ENCODE data around the gene CACNA1E. TPM values are rescaled to one million over a fixed set of nuclear protein-coding genes. Genes with fewer than 3 reads are reported as not detected.

CACNA1E gene
- total RNA-seq, 1 donor from 2014 or later, result 0.88 TPM

DNA sequence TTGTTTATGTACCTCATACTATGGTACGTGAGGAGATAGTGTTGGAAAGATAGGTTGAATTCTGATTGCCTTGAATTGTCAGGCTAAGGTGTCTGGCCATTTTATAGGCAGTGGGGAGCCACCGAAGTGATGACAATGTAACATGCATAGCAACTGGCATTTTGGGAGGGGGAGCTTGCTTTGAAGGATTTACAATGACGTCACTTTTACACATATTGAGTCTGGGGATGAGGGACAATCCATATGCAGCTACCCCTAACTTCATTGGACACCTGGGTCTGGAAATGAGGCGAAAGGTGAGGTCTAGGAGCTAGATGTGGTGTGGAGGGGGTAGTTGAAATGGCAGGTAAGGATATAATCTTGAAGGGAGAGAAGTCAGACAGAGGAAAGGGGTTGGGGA lies 7.7 kb upstream of the CACNA1E start:
- TF ChIP-seq, protein P1, sequence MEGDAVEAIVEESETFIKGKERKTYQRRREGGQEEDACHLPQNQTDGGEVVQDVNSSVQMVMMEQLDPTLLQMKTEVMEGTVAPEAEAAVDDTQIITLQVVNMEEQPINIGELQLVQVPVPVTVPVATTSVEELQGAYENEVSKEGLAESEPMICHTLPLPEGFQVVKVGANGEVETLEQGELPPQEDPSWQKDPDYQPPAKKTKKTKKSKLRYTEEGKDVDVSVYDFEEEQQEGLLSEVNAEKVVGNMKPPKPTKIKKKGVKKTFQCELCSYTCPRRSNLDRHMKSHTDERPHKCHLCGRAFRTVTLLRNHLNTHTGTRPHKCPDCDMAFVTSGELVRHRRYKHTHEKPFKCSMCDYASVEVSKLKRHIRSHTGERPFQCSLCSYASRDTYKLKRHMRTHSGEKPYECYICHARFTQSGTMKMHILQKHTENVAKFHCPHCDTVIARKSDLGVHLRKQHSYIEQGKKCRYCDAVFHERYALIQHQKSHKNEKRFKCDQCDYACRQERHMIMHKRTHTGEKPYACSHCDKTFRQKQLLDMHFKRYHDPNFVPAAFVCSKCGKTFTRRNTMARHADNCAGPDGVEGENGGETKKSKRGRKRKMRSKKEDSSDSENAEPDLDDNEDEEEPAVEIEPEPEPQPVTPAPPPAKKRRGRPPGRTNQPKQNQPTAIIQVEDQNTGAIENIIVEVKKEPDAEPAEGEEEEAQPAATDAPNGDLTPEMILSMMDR (IDR thresholded peaks at IDR 0.05; ENCODE audit: borderline replicate concordance), result no peak
- H3K36me3 ChIP-seq, result no peaks in the 10 kb centered on the region
- H3K9me3 ChIP-seq (replicated peaks), result no peaks in the 10 kb centered on the region
- DNase-seq, result no peak
- no peak overlapping the region for H3K27ac ChIP-seq (replicated peaks)
- no peaks in the 10 kb centered on the region for H3K4me1 ChIP-seq
- H3K27me3 ChIP-seq (ENCODE audit: low read depth), result peaks cover 91% of the 10 kb centered on the region
- intact Hi-C loops (cut with micrococcal nuclease), result no loop called here
- no peak overlapping the region for H3K4me3 ChIP-seq

DNA sequence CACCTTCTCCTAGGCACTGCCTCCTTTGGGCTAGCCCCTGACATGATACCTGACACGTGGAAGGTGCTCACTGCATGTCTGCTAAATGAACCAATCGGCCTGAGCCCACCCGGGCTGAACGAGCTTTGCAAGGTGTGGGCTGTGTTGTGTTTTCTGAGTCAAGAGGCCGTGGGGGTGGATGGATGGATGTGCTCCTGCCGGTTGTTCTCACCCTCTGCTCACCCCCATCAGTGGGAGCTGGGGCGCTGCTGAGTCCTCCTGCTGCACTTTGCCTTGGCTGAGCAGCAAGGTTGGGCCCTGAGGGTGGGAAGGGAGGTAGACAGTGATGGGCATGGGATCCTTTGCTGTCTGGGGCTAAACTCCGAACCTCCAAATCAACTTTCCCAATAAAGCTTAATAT lies 6.7 kb upstream of the CACNA1E start:
- Histone ChIP-seq H3K27ac (replicated peaks) (no peak overlapping the region), H3K36me3 (no peaks in the 10 kb centered on the region), H3K27me3 (ENCODE audit: low read depth) (peaks cover 91% of the 10 kb centered on the region), H3K4me1 (no peaks in the 10 kb centered on the region), H3K9me3 (replicated peaks) (no peaks in the 10 kb centered on the region), H3K4me3 (no peak overlapping the region)
- no peak for DNase-seq
- intact Hi-C loops (cut with micrococcal nuclease), result no loop called here
- TF ChIP-seq, protein P1 (IDR thresholded peaks at IDR 0.05; ENCODE audit: borderline replicate concordance), result no peak

DNA sequence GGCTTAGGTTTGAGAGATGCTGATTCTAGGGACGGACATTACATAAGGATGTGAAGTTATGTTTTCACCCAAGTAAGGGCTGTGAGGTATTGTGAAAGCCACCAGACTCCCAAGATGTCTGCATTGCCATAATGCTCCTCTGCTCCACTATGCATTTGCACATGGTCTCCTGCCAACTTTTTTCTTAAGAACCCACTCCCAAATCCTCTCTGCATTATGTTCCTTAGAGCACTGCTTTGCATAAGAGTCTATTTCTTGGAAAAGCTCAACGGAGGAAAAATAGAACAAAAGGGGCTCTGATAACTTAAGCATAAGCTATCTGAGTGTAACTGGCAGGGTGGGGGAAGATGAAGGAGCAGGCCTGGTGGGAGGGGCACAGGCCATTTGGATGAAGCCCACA lies 5.0 kb upstream of the CACNA1E start:
- no peak overlapping the region for H3K4me3 ChIP-seq
- intact Hi-C loops (cut with micrococcal nuclease), result no loop called here
- peaks cover 13% of the 10 kb centered on the region for H3K4me1 ChIP-seq
- DNase-seq, result no peak
- H3K36me3 ChIP-seq, result no peaks in the 10 kb centered on the region
- no peak overlapping the region for H3K27ac ChIP-seq (replicated peaks)
- TF ChIP-seq, protein P1 (IDR thresholded peaks at IDR 0.05; ENCODE audit: borderline replicate concordance), result no peak
- no peaks in the 10 kb centered on the region for H3K9me3 ChIP-seq (replicated peaks)
- H3K27me3 ChIP-seq (ENCODE audit: low read depth), result peaks cover 91% of the 10 kb centered on the region

DNA sequence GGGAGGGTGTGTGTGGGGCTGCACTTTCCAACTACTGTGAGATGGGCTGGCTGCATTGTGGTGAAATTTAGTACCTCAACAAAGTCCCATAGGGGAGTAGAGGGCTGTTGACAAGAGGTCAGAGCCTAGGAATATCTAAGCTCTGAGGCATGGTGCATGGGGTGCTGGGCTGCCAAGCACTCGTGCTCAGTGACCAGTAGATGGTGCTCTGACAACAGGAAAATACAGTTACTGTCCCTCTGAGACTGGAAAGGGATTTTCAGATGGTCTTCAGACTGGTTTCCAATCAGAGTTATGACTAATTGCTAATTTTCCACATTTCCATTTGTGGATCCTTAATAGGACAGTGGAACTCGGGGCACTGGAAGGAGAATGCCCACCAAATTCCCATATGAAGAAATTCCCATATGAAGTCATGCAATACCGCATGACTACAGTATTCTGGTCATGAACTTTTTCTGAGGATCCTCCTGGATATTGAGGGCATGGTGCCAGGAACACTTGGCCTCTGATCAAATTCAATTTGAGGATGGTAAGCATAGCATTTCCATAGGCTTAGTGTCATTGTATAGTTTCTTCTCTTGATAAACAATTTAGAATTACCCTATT lies 4.1 kb upstream of the CACNA1E start:
- Histone ChIP-seq H3K36me3 (no peaks in the 10 kb centered on the region), H3K4me1 (peaks cover 16% of the 10 kb centered on the region), H3K27ac (replicated peaks) (no peak overlapping the region), H3K9me3 (replicated peaks) (no peaks in the 10 kb centered on the region), H3K27me3 (ENCODE audit: low read depth) (peaks cover 91% of the 10 kb centered on the region), H3K4me3 (no peak overlapping the region)
- no peak for DNase-seq
- intact Hi-C loops (cut with micrococcal nuclease), result no loop called here
- TF ChIP-seq, protein P1 (IDR thresholded peaks at IDR 0.05; ENCODE audit: borderline replicate concordance), result peak; percentile 85

DNA sequence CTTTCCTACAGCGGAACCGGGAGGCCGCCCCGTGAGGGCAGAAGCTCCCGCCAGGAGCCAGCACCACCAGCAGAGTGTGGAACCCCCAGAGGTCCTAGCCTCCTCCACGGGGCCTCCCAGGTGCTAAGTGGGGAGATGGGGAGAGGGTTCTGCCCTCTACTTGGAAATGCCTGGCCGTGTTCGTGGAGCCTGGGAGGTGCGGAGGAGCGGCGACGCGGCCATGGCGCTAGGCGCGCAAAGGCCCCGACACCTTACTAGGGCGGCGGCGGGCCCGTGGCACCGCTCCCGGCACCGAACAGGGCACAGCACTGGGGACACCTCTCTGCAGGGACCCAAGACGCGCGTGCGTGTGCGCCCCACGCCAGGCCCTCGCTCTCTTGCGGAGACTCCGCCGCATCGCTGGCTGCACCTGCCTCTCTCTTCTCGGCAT lies 1.3 kb upstream of the CACNA1E start:
- TF ChIP-seq, protein P1 (IDR thresholded peaks at IDR 0.05; ENCODE audit: borderline replicate concordance), result no peak
- Histone ChIP-seq H3K36me3 (no peaks in the 10 kb centered on the region), H3K4me3 (peak overlapping the region; percentile 35), H3K4me1 (peaks cover 25% of the 10 kb centered on the region), H3K9me3 (replicated peaks) (no peaks in the 10 kb centered on the region), H3K27me3 (ENCODE audit: low read depth) (peaks cover 94% of the 10 kb centered on the region), H3K27ac (replicated peaks) (no peak overlapping the region)
- intact Hi-C loops (cut with micrococcal nuclease), result loop anchor here (5.0 kb wide), 1 partner anchor 195 kb away; no protein-coding TSS in a partner anchor
- no peak for DNase-seq
